Measurements from ENCODE around the gene MZT1. TPM values are rescaled to one million over a fixed set of nuclear protein-coding genes. Genes with fewer than 3 reads are reported as not detected.
"Not testable (repeated sequence)": the region's sequence is repeated elsewhere in the genome, so short reads cannot be mapped to it uniquely, and the experiment has no call there.

The MZT1 gene
- 9.9 TPM for total RNA-seq

DNA sequence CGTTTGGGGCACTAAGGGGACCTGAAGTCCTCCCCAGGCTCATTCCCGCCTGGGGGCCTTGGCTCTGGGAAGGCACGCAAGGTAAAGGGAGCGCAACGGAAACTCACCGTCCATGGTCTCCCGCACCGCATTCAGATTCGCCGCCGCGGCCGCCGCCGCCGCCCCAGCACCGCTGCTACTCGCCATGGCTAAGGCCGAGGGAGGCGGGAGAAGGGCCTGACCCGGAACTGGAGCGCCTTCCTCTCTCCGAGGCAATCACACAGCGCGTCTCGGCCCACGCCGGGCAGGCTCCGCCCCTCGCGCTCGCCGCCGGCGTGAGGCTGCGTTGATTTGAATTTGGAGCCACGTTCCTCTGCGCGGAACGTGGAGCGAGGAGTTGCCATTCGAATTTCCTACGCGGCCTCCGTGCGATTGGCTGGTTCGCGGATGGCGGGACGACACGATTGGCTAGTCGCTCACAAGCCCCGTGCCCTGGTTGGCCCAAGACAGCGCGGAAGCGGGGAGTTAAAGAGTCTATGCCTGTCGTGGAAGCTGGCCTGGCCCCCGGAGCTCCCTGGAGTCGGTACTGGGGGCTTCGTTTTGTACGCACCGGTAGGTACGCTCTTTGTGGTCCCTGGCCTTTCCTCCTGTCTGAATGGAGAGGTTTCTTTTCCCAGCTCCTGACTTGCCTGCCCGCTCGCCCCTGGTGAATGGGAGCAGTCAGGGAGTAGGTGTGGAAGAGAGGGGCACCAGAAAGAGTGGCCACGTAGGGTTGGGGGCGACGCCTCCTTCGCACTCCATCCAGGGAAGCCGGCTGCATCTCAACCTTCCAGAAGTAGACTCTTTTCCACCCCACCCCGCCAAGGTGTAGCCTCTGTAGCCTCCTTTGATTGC, at the start of gene MZT1, which contains the start of gene BORA:
MZT1 (minus strand) TSS at position 213 of the 873 bp plus-strand sequence; CDS start at position 186, 27 bp downstream.
BORA (plus strand) TSS at position 507 of the 873 bp plus-strand sequence. CDS start 1,018 bp downstream, outside the sequence.
- DNase-seq: peak; percentile 97

GRCh38 chr13:72774019-72774418, 46.6 kb upstream of the MZT1 start:
- no peak for DNase-seq

DNA sequence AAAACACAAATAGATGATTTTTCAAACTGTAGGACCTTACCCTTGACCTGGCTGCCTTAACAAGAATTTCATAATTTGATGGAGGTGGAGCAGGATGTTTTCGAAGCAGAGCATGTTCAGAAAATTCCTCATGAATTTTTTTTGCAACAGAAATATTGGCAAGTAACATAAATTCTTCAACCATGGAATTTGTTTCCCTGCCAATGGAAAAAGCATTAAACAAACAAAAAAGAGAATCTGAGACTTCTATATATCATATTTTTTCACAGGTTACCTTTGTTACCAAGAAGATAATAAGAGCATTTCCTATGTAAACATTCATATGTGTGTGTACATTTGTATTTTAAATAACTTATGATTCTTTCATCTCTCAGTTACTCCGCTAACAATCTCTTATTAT, 36.0 kb upstream of the MZT1 start:
- no peak for DNase-seq

GRCh38 chr13:72760189-72760588, 32.8 kb upstream of the MZT1 start:
- DNase-seq: no peak

GRCh38 chr13:72757792-72758535, 30.5 kb upstream of the MZT1 start:
- no peak for DNase-seq

DNA sequence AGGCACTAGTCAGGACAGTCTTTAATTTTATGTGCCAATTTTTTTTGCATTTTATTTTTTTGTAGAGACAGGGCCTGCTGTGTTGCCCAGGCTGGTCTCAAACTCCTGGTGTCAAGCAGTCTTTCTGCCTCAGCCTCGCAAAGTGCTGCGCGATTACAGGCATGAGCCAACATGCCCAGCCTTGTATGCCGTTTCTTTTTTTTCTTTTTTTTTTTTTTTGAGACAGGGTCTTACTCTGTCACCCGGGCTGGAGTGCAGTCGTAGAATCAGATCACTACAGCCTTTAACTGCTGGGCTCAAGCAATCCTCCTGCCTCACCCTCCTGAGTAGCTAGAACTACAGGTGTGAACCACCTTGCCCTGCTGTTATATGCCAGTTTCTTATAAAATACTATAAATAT, 26.7 kb upstream of the MZT1 start:
- DNase-seq: no peak

DNA sequence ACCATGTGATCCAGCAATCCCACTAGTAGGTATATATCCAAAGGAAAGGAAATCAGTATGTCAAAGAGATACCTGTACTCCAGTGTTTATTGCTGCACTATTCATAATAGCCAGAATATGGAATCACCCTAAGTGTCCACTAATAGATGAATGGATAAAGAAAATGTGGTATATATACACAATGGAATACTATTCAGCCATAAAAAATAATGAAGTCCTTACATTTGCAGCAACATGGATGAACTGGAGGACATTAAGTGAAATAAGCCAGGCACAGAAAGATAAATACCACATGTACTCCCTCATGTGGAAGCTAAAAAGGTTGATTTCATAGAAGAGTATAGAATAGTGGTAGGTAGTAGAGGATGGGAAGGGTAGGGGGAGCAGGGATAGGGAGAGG, 23.8 kb upstream of the MZT1 start:
- DNase-seq: no peak

DNA sequence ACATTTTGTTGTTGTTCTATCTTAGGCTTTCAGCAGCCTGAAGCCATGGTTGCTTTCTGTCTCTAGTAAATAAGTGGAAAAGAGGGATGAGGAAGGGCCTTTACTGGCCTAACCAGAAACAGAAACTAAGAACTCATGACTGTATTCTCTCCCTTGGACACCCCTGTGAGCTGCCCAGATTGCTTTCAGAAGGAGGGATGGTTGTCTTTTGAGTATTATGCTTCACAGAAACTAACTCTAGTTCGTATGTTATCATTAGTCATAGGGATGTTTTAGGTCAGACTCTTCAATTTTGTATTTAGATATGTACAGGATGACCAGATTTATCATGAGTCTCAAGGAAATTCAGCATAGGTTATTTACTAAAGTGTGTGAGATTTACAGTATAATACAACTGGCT, 17.8 kb upstream of the MZT1 start:
- no peak for DNase-seq

DNA sequence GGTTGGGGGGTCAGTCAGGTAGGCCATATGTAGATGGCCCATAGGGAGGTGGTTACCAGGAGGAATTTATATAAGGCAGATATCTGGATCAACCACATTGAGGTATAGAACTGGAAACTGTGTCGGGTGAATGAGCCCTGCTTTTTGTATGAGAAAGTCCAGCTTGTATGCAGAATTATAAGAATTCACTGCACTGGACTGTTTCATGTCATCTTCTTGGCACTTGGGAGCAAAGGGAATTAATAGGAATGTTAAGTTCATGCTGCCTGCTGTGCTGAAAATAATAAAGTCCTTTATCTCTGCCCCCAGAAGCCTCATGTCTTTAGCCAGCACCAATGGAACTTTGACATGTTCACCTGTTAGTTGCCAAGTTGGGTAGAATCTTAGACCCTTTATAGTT, 12.6 kb upstream of the MZT1 start:
- DNase-seq: no peak

- no peak for DNase-seq
These were observed 9.6 kb upstream of the MZT1 start for GRCh38 chr13:72737033-72737432.

- no peak for DNase-seq
These were observed 819 bp upstream of the MZT1 start for GRCh38 chr13:72728290-72728605.

- peak; percentile 9 for DNase-seq
These were observed 558 bp downstream of the MZT1 start for GRCh38 chr13:72726726-72727416.

GRCh38 chr13:72726185-72726584, 1.2 kb downstream of the MZT1 start:
- not testable (repeated sequence) for DNase-seq

DNA sequence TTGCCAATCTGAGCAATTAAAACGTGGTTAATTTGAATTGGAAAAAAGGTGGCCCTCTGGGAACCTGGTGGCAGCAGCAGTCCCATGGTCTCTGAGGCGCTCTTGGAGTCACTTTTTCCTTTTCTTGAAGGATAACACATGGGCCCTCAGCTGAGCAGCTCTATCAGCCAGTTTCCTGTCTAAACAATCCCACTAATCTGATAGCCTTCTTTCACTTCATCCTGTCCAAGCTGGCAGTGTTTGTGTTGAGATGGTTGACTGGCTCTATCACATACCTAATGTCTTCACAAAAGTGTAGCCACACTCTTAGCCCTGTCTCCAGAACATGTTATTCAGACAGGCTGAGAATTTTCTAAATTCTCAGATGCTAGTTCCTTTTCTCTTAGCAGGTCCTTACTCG, 10.7 kb downstream of the MZT1 start:
- no peak for DNase-seq

DNA sequence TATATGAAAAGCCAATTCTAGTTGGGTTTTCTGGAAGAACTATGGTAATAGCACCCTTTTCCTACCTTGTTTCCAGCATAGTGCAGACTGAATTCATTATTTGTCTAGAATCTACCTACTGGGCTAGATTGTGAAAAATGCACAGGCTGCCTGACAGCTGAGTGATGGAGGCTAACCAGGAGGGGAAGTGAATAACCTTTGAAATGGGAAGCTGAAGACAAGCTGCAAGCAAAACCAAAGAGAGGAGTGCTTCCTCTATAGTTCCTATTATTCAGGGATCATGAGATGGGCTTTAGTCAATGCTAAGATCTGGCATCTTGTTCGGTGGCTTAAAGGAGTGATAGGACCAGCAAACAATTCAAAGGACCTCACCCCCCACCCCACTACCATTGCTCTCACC, 26.9 kb downstream of the MZT1 start:
- DNase-seq: no peak

DNA sequence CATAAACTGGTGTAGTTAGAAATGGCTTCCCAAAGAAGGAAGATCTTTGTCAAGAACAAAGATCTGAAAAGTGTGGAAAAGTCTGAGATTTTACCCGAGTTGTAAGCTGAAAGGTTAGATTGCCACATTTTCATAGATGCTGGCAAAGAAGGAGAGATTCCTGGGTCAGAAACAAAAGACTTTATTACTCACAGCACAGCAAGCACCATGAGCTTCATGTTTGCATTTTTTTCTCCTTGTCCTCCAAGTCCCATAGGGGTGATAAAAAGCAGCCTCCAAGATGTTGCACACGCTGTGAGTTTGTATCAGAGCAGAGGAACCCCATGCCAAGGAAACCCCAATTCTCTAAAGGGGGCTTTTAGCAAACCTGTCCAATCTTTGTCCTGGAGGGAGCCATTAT, 29.3 kb downstream of the MZT1 start:
- DNase-seq: no peak

DNA sequence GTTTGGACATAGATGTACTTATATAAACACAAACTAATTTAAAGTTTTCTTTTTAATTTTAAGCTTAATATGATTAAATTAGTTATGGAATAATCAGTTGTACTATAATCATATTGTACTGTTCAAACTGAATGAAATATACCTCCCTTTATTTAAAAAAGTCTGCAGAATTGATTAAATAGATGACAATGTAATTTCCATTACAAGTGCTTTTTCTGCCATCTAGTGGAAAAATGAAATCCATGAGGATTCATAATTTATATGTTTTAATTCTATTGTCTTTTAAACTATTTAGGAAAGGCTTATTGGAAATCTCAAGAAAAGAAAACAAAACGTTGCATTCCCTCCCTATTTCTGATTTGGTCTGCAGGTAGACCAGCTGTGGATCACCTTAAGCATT, 30.9 kb downstream of the MZT1 start:
- DNase-seq: no peak

GRCh38 chr13:72694314-72694713, 33.1 kb downstream of the MZT1 start:
- no peak for DNase-seq

GRCh38 chr13:72693832-72694231, 33.6 kb downstream of the MZT1 start:
- DNase-seq: no peak

GRCh38 chr13:72692884-72693514, 34.4 kb downstream of the MZT1 start:
- DNase-seq: no peak

GRCh38 chr13:72689181-72689696, 38.2 kb downstream of the MZT1 start:
- DNase-seq: no peak

- DNase-seq: no peak
These were observed 40.7 kb downstream of the MZT1 start for GRCh38 chr13:72686766-72687165.
